Ishikawa (cell line): ENCODE measurements around the gene RGN.

Experiments
- CEBPB ChIP-seq: IDR thresholded peaks from 2 replicates; pipeline ENCODE4 v1.6.1; 2012
- CREB1 ChIP-seq: IDR thresholded peaks from 2 replicates; pipeline ENCODE4 v1.6.1; 2012; ENCODE audit warnings: low read depth
- EGR1 ChIP-seq: IDR thresholded peaks from 2 replicates; pipeline ENCODE4 v1.6.1; 2012
- EP300 ChIP-seq: IDR thresholded peaks from 2 replicates; pipeline ENCODE4 v1.6.1; 2012; ENCODE audit warnings: borderline replicate concordance
- FOXM1 ChIP-seq: IDR thresholded peaks from 2 replicates; pipeline ENCODE4 v1.6.1; 2012; ENCODE audit warnings: low read depth, borderline replicate concordance
- NFIC ChIP-seq: IDR thresholded peaks from 2 replicates; pipeline ENCODE4 v1.6.1; 2012
- RAD21 ChIP-seq: IDR thresholded peaks from 2 replicates; pipeline ENCODE4 v1.6.1; 2012; ENCODE audit warnings: low read depth
- TAF1 ChIP-seq: IDR thresholded peaks from 2 replicates; pipeline ENCODE4 v1.6.1; 2012; ENCODE audit warnings: low read depth, mild to moderate bottlenecking
- TCF12 ChIP-seq: IDR thresholded peaks from 2 replicates; pipeline ENCODE4 v1.6.1; 2012; ENCODE audit warnings: low read depth
- TEAD4 ChIP-seq: IDR thresholded peaks from 2 replicates; pipeline ENCODE4 v1.6.1; 2012
- USF1 ChIP-seq: IDR thresholded peaks from 2 replicates; pipeline ENCODE4 v1.6.1; 2012
- YY1 ChIP-seq: IDR thresholded peaks from 2 replicates; pipeline ENCODE4 v1.6.1; 2012; ENCODE audit warnings: low read depth
- ZBTB7A ChIP-seq: IDR thresholded peaks from 2 replicates; pipeline ENCODE4 v1.6.1; 2012; ENCODE audit warnings: low read depth
- TF ChIP-seq, protein P1 (sequence below): IDR thresholded peaks from 2 replicates; pipeline ENCODE4 v1.6.1; 2012; ENCODE audit warnings: low read depth, mild to moderate bottlenecking
- TF ChIP-seq, protein P2 (sequence below): IDR thresholded peaks from 2 replicates; pipeline ENCODE4 v1.6.1; 2012

The RGN gene

GRCh38 chrX:47080915-47081236, 2.6 kb downstream of the RGN start:
- TF ChIP-seq TAF1: no peak
- no peak for TF ChIP-seq USF1
- no peak for TF ChIP-seq CEBPB
- TF ChIP-seq YY1: no peak
- no peak for TF ChIP-seq FOXM1
- TF ChIP-seq TEAD4: no peak
- TF ChIP-seq RAD21: no peak
- TF ChIP-seq ZBTB7A: no peak
- TF ChIP-seq CREB1: no peak
- TF ChIP-seq TCF12: no peak
- no peak for TF ChIP-seq EP300
- TF ChIP-seq, protein P1, sequence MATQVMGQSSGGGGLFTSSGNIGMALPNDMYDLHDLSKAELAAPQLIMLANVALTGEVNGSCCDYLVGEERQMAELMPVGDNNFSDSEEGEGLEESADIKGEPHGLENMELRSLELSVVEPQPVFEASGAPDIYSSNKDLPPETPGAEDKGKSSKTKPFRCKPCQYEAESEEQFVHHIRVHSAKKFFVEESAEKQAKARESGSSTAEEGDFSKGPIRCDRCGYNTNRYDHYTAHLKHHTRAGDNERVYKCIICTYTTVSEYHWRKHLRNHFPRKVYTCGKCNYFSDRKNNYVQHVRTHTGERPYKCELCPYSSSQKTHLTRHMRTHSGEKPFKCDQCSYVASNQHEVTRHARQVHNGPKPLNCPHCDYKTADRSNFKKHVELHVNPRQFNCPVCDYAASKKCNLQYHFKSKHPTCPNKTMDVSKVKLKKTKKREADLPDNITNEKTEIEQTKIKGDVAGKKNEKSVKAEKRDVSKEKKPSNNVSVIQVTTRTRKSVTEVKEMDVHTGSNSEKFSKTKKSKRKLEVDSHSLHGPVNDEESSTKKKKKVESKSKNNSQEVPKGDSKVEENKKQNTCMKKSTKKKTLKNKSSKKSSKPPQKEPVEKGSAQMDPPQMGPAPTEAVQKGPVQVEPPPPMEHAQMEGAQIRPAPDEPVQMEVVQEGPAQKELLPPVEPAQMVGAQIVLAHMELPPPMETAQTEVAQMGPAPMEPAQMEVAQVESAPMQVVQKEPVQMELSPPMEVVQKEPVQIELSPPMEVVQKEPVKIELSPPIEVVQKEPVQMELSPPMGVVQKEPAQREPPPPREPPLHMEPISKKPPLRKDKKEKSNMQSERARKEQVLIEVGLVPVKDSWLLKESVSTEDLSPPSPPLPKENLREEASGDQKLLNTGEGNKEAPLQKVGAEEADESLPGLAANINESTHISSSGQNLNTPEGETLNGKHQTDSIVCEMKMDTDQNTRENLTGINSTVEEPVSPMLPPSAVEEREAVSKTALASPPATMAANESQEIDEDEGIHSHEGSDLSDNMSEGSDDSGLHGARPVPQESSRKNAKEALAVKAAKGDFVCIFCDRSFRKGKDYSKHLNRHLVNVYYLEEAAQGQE: no peak

- TF ChIP-seq EP300: no peak
- TF ChIP-seq ZBTB7A: no peak
Measured at GRCh38 chrX:47091149-47091775, 13.0 kb downstream of the RGN start.

DNA sequence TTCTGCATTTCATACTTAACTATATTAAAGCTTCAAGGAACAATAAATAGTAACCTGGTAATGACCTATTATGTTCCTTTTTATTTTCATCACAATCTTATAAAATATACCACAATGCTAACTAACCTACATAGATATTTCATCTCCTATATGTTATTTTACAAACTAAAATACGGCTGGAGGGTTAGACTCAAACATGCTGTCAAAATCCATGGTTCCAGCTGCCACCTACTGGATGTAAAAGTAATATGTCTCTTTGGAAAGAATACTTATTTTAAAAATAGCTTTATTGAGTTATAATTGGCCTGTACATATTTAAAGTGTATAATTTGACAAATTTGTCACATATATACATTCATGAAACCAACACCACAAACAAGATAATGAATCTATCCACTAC, 15.0 kb downstream of the RGN start:
- TF ChIP-seq TAF1 (no peak), EP300 (no peak), RAD21 (peak; percentile 54), ZBTB7A (no peak), NFIC (no peak), USF1 (no peak)
- TF ChIP-seq, protein P1: no peak

- TF ChIP-seq NFIC: no peak
- TF ChIP-seq TEAD4: no peak
Measured at GRCh38 chrX:47093860-47094259, 15.6 kb downstream of the RGN start.

DNA sequence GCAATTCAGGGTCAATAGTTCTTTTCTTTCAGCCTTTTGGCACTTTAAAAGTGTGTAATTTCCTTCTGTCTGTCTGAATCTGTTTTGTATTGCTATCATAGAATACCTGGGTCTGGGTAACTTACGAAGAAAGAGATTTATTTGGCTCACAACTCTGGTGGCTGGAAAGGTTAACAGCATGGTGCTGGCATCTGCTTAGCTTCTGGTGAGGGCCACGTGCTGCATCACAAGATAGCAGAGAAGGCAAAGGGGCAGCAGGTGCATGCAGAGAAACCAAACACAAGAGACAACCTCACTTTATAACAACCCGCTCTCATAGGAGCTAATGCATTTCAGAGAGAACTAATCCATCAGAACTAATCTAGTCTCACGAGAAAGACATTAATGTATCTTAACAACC, 18.8 kb downstream of the RGN start:
- TF ChIP-seq TAF1: no peak
- no peak for TF ChIP-seq RAD21
- no peak for TF ChIP-seq EP300
- no peak for TF ChIP-seq FOXM1
- TF ChIP-seq ZBTB7A: no peak
- no peak for TF ChIP-seq CEBPB
- no peak for TF ChIP-seq YY1
- TF ChIP-seq NFIC: no peak
- no peak for TF ChIP-seq USF1
- no peak for TF ChIP-seq CREB1
- TF ChIP-seq, protein P1: no peak
- TF ChIP-seq, protein P2, sequence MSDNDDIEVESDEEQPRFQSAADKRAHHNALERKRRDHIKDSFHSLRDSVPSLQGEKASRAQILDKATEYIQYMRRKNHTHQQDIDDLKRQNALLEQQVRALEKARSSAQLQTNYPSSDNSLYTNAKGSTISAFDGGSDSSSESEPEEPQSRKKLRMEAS: no peak
- TF ChIP-seq TCF12: no peak
- TF ChIP-seq TEAD4: no peak
- TF ChIP-seq EGR1: no peak
